Ovary (tissue), 9 donors: ENCODE results near the gene ANGPT4. TPM values are rescaled to one million over a fixed set of nuclear protein-coding genes. Genes with fewer than 3 reads are reported as not detected.

Experiments used
- DNase-seq, 5 donors: peaks; one replicate each; pipeline ENCODE4 v3.0.0-alpha.2; 2019 to 2020
- H3K27ac ChIP-seq, 2 donors: fragments of 200-600 bp; one replicate each; pipeline versions ENCODE4 v1.5.1 to v1.8.0; 2019 to 2022
- H3K27me3 ChIP-seq: fragments of 200-600 bp; one replicate; pipeline ENCODE4 v1.8.0; 2022
- H3K36me3 ChIP-seq: fragments of 200-600 bp; sonication (generic); one replicate; pipeline ENCODE4 v1.5.1; 2019
- H3K4me1 ChIP-seq: one replicate; pipeline ENCODE4 v1.8.1; 2013; ENCODE audit warnings: mild to moderate bottlenecking, moderate library complexity; ENCODE audit not compliant: insufficient read depth
- H3K4me3 ChIP-seq: fragments of 200-600 bp; sonication (generic); one replicate; pipeline ENCODE4 v1.5.1; 2017
- H3K9me3 ChIP-seq, 2 donors: fragments of 200-600 bp in 1 of 2; sonication (generic) in 1 of 2; one replicate each; pipeline versions ENCODE4 v1.5.1 to v1.8.1; 2013 to 2019; ENCODE audit warnings: mild to moderate bottlenecking in 1 of 2, moderate library complexity in 1 of 2
- CTCF ChIP-seq, 3 donors: fragments of 450-650 bp in 2 of 3; fragments of 200-600 bp in 1 of 3; IDR thresholded peaks; one replicate each; pipeline versions ENCODE4 v1.5.1 to v1.8.0; 2016 to 2022; ENCODE audit warnings: antibody characterized with exemption in 3 of 3, mild to moderate bottlenecking in 1 of 3
- EP300 ChIP-seq: sonication (generic); formaldehyde crosslinking; IDR thresholded peaks from one replicate; pipeline ENCODE4 v1.6.1; 2017; ENCODE audit warnings: antibody characterized with exemption
- POLR2A ChIP-seq: fragments of 450-650 bp; IDR thresholded peaks from one replicate; pipeline ENCODE4 v1.6.1; 2017; ENCODE audit warnings: antibody characterized with exemption, mild to moderate bottlenecking, moderate library complexity
- WGBS, 3 donors: extraction: QIAGEN DNeasy Blood & Tissue Kit in 1 of 3; methylation state at CpG; one replicate each; pipeline versions ENCODE4 v1.1.5 to v1.1.7; 2013 to 2017; 5-methylcytosine and 5-hydroxymethylcytosine counted together
- intact Hi-C, 4 donors: fragments of 100-400 bp; cut with DNase I; formaldehyde crosslinking; loops; one replicate each; pipeline versions ENCODE4 v1.11.0 to v1.15.1; 2022 to 2023
- polyA plus RNA-seq, 2 donors: library from polyadenylated mRNA; stranded (reverse); fragments of 200-250 nt in 1 of 2; fragments of 350-450 nt in 1 of 2; fragmentation: Illumina TruSeq in 1 of 2; extraction: RNeasy Lipid Tissue Mini Kit (QIAGEN cat#74804) in 1 of 2; gene quantifications; one replicate each; pipeline ENCODE4 v1.2.3, GENCODE V29; 2013 to 2014
- total RNA-seq, 7 donors: library from RNA; depleted of rRNA in 2 of 7; stranded (reverse); fragments of >200 nt in 2 of 7; fragmentation: NEBNext Ultra II Directional in 3 of 7; extraction: Animal tissue kit (Norgen Biotek cat#: 25700) in 3 of 7; gene quantifications; one replicate each; pipeline versions ENCODE4 v1.1.0 to v1.2.4, GENCODE V29; 2016 to 2023
- donor health status: DM: no; HTN: no; CAD: no; lungs with moderate emphysema.
- donor health status: DM: no; HTN: no; CAD: no.
- donor health status: Bipolar disorder and iron deficiency.
- donor health status: DM: yes; HTN: yes; CAD: no.
- donor health status: DM: no; HTN: no; CAD: no.
- donor health status: DM: yes; HTN: yes; CAD: no.

Gene ANGPT4
- total and polyA plus RNA-seq, 9 donors: 0.58 to 10.7 (median 2.0) TPM

DNA sequence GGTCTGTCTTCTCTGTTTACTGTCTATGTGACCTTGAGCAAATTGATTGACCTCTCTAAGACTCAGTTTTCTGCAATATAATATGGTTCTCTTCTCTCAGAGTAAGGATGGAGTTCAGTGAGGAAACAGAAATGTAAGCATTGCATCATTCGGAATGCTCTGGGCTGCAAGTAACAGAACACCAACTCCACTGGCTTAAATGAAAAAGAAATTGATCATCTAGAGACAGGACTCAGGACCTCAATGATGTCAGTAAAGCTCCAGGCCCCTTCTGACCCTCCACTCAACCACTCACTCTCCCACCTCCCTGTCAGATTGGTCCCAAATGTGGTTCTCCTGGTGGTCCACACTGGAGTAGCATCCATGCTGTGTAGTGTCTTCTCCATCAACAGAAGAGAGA lies 50.7 kb downstream of the ANGPT4 start:
- H3K27me3 ChIP-seq: no peaks in the 10 kb centered on the region
- no peak for DNase-seq
- intact Hi-C loops: no loop called here
- H3K36me3 ChIP-seq: no peaks in the 10 kb centered on the region
- no peaks in the 10 kb centered on the region for H3K4me1 ChIP-seq
- 85 to 97% (median 91%) methylated on average over 1 of the region's 1 CpG for WGBS, 3 donors
- no peak overlapping the region for H3K27ac ChIP-seq
- H3K4me3 ChIP-seq: no peak overlapping the region
- TF ChIP-seq POLR2A (no peak), EP300 (no peak), CTCF (IDR thresholded peaks at IDR 0.05) (no peak)
- H3K9me3 ChIP-seq: no peaks in the 10 kb centered on the region

DNA sequence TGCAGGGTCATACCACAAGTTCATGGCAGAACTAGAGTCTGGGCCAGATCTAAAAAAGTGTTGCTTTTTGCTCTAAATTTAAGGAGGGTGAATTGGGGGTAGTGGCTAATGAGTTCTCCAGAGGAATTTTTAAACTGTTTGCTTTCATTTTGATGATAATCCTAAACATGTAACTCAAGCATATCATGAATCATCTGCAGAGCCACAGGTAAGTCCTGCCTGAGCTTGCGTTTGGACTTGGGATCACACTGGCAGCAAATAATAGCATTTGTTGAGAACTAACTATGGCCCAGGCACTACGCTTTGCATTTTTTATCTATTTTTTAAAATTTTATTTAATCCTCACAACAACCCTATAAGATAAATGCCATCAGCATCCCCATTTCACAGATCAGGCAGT lies 55.2 kb downstream of the ANGPT4 start:
- Histone ChIP-seq H3K27ac (no peak overlapping the region), H3K36me3 (no peaks in the 10 kb centered on the region)

DNA sequence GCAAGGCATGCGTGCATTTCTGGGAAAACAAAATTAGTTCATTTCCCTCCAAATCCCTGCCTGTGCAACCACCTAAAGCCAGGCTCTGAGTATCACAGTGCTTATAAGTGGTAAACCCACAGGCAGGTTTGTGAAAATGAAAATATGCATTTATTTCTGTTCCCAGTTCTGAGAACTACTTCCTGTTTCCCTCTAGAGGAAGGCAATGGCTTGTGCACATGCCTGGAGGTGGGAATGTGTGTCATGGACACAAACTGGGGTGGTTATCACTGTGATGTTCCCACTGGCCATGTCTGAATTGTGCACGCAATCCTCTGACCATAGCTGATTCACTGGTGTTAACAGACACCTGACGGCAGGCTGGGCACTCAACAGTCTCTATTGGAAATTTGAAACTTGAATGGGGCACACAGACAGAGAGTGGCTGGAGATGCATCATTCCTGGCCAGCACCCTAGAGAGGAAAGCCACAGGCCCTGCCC lies 56.3 kb downstream of the ANGPT4 start:
- no peaks in the 10 kb centered on the region for H3K27me3 ChIP-seq
- no peaks in the 10 kb centered on the region for H3K4me1 ChIP-seq
- intact Hi-C loops: no loop called here
- no peak for DNase-seq
- no peak overlapping the region for H3K27ac ChIP-seq
- H3K9me3 ChIP-seq: no peaks in the 10 kb centered on the region
- TF ChIP-seq EP300: no peak
- no peak for TF ChIP-seq POLR2A
- no peak for TF ChIP-seq CTCF (IDR thresholded peaks at IDR 0.05)
- H3K36me3 ChIP-seq: no peaks in the 10 kb centered on the region
- H3K4me3 ChIP-seq: no peak overlapping the region
- WGBS, 3 donors: 44 to 53% (median 50%) methylated on average over 3 of the region's 3 CpGs

More for the DNA sequence above, 55.2 kb downstream of the ANGPT4 start:
- intact Hi-C loops: no loop called here
- 88 to 94% (median 90%) methylated on average over 2 of the region's 2 CpGs for WGBS, 3 donors
- TF ChIP-seq EP300 (no peak), POLR2A (no peak), CTCF (IDR thresholded peaks at IDR 0.05) (no peak)
- Histone ChIP-seq H3K27me3 (no peaks in the 10 kb centered on the region), H3K4me1 (no peaks in the 10 kb centered on the region), H3K9me3 (no peaks in the 10 kb centered on the region), H3K4me3 (no peak overlapping the region)
- no peak for DNase-seq

- Histone ChIP-seq H3K4me1 (no peaks in the 10 kb centered on the region), H3K9me3 (no peaks in the 10 kb centered on the region), H3K27me3 (no peaks in the 10 kb centered on the region), H3K36me3 (no peaks in the 10 kb centered on the region), H3K4me3 (no peak overlapping the region), H3K27ac (no peak overlapping the region)
- no peak for TF ChIP-seq POLR2A
- TF ChIP-seq CTCF (IDR thresholded peaks at IDR 0.05): no peak
- TF ChIP-seq EP300: no peak
- 81 to 85% (median 84%) methylated on average over 6 of the region's 6 CpGs for WGBS, 3 donors
- no peak for DNase-seq
- intact Hi-C loops: no loop called here
Observed at GRCh38 chr20:858011-858410, 58.1 kb downstream of the ANGPT4 start.
